Lower lobe of right lung (tissue), 2 donors: ENCODE results near the gene LMBRD2. TPM values are rescaled to one million over a fixed set of nuclear protein-coding genes. Genes with fewer than 3 reads are reported as not detected.

Source experiments
- ATAC-seq, 2 donors: fragments of 200-7000 bp; cut with Tn5 transposase; one replicate each; pipeline ENCODE4 v1.9.1; 2020 to 2022; ENCODE audit warnings: mild to moderate bottlenecking in 2 of 2, moderate library complexity in 2 of 2
- DNase-seq: peaks from one replicate; pipeline ENCODE4 v3.0.0-alpha.2; 2020
- H3K27ac ChIP-seq: fragments of 200-600 bp; one replicate; pipeline ENCODE4 v1.8.0; 2022
- H3K27me3 ChIP-seq: fragments of 200-600 bp; one replicate; pipeline ENCODE4 v1.8.0; 2022; ENCODE audit warnings: low read depth
- H3K36me3 ChIP-seq: fragments of 200-600 bp; one replicate; pipeline ENCODE4 v1.8.0; 2022; ENCODE audit warnings: mild to moderate bottlenecking
- H3K4me1 ChIP-seq: fragments of 200-600 bp; one replicate; pipeline ENCODE4 v1.8.0; 2022
- H3K4me3 ChIP-seq: fragments of 200-600 bp; one replicate; pipeline ENCODE4 v1.8.0; 2022; ENCODE audit warnings: mild to moderate bottlenecking
- H3K9me3 ChIP-seq: fragments of 200-600 bp; one replicate; pipeline ENCODE4 v1.8.0; 2022
- CTCF ChIP-seq: fragments of 200-600 bp; IDR thresholded peaks from one replicate; pipeline ENCODE4 v1.8.0; 2022; ENCODE audit warnings: antibody characterized with exemption, mild to moderate bottlenecking
- intact Hi-C: fragments of 100-400 bp; cut with DNase I; formaldehyde crosslinking; loops from one replicate; pipeline ENCODE4 v1.11.0; 2022
- total RNA-seq: library from RNA; stranded (reverse); fragmentation: NEBNext Ultra II Directional; extraction: Animal tissue kit (Norgen Biotek cat#: 25700); gene quantifications from one replicate; pipeline ENCODE4 v1.2.1, GENCODE V29; 2021
- donor health status: DM: no; HTN: yes; CAD: no; lungs with severe emphysema.

LMBRD2 gene
- total RNA-seq, 1 donor from 2014 or later: 12.1 TPM

GRCh38 chr5:36177154-36177553, 25.5 kb upstream of the LMBRD2 start:
- Histone ChIP-seq H3K36me3 (peaks cover 85% of the 10 kb centered on the region), H3K4me1 (no peaks in the 10 kb centered on the region), H3K4me3 (no peak overlapping the region), H3K27me3 (no peaks in the 10 kb centered on the region), H3K9me3 (no peaks in the 10 kb centered on the region), H3K27ac (no peak overlapping the region)
- ATAC-seq (no peak), DNase-seq (no peak)
- intact Hi-C loops: no loop called here
- no peak for TF ChIP-seq CTCF

DNA sequence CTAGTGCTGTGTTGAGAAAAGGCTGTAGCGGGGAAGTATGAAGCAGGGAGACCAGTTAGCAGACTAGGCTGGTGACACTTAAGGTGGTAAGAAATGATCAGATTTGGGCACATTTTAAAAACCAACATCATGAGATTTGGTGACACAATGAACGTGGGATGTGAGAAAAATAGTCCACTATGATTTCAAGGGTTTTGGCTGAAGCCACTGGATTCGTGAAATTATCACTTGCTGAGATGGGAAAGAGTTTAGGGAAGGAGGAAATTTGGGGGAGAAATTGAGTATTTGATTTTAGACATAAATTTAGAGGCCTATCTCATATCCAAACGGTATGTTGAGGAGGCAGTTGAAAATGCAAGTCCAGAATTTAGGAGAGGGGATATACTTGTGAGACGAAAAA, 23.4 kb upstream of the LMBRD2 start:
- Histone ChIP-seq H3K27ac (no peak overlapping the region), H3K4me3 (no peak overlapping the region), H3K9me3 (no peaks in the 10 kb centered on the region), H3K36me3 (peaks cover 85% of the 10 kb centered on the region), H3K4me1 (no peaks in the 10 kb centered on the region), H3K27me3 (no peaks in the 10 kb centered on the region)
- intact Hi-C loops: no loop called here
- TF ChIP-seq CTCF: no peak
- DNase-seq (no peak), ATAC-seq (no peak)

GRCh38 chr5:36174119-36174518, 22.4 kb upstream of the LMBRD2 start:
- intact Hi-C loops: no loop called here

GRCh38 chr5:36173426-36173825, 21.7 kb upstream of the LMBRD2 start:
- no peak for DNase-seq
- Histone ChIP-seq H3K4me3 (no peak overlapping the region), H3K4me1 (no peaks in the 10 kb centered on the region), H3K27me3 (no peaks in the 10 kb centered on the region), H3K36me3 (peaks cover 85% of the 10 kb centered on the region), H3K9me3 (no peaks in the 10 kb centered on the region), H3K27ac (no peak overlapping the region)
- no peak for TF ChIP-seq CTCF
- ATAC-seq: no peak
- intact Hi-C loops: no loop called here

More at GRCh38 chr5:36174119-36174518, 22.4 kb upstream of the LMBRD2 start:
- no peaks in the 10 kb centered on the region for H3K9me3 ChIP-seq
- H3K4me3 ChIP-seq: no peak overlapping the region
- H3K27ac ChIP-seq: no peak overlapping the region
- no peaks in the 10 kb centered on the region for H3K27me3 ChIP-seq
- DNase-seq: no peak
- no peaks in the 10 kb centered on the region for H3K4me1 ChIP-seq
- TF ChIP-seq CTCF: no peak
- peaks cover 85% of the 10 kb centered on the region for H3K36me3 ChIP-seq
- ATAC-seq: no peak

DNA sequence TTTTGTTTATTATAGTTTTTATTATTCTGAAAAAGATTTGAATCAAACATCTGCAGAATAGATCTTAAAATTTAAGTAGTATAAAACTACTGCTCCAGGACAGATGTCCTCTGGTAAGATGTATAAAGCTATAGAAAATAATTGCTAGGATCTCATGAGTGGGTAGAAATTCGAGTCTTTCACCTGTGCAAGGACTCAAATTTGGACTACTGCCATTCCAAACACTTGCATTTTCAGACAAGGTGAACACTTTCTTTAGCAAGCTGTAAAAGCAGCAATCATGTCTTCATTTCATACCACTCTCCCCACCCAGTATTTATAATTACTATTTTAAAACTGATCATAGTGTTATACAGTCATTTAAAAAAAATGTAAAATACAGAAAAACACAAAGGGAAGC, 20.9 kb upstream of the LMBRD2 start:
- Histone ChIP-seq H3K4me1 (no peaks in the 10 kb centered on the region), H3K36me3 (peaks cover 87% of the 10 kb centered on the region), H3K4me3 (no peak overlapping the region), H3K27me3 (no peaks in the 10 kb centered on the region), H3K9me3 (no peaks in the 10 kb centered on the region), H3K27ac (no peak overlapping the region)
- intact Hi-C loops: no loop called here
- no peak for DNase-seq
- TF ChIP-seq CTCF: no peak
- ATAC-seq: no peak
